HepG2 (cell line): ENCODE measurements around the gene ULK3. TPM values are rescaled to one million over a fixed set of nuclear protein-coding genes. Genes with fewer than 3 reads are reported as not detected.

Experiments
- ETV6 ChIP-seq: sonication (generic); formaldehyde crosslinking; conservative IDR thresholded peaks from 2 replicates; pipeline ENCODE4 v1.4.0; 2020; ENCODE audit warnings: missing genetic modification reagents
- JUN ChIP-seq: sonication (generic); formaldehyde crosslinking; IDR thresholded peaks from 2 replicates; pipeline ENCODE4 v1.4.0; 2020; ENCODE audit warnings: mild to moderate bottlenecking, missing genetic modification reagents
- SMC3 ChIP-seq: IDR thresholded peaks from 2 replicates; pipeline ENCODE4 v1.6.1; 2011; ENCODE audit warnings: low read length, improper control_type of control experiment
- TERF1 ChIP-seq: sonication (generic); formaldehyde crosslinking; IDR thresholded peaks from 2 replicates; pipeline ENCODE4 v1.8.0; 2022; ENCODE audit warnings: mild to moderate bottlenecking, missing genetic modification reagents, moderate library complexity
- ZBTB1 ChIP-seq: sonication (generic); formaldehyde crosslinking; IDR thresholded peaks from 2 replicates; pipeline ENCODE4 v1.4.0; 2020; ENCODE audit warnings: missing genetic modification reagents, borderline replicate concordance
- ZBTB40 ChIP-seq, 2 experiments: fragments of 450-650 bp in 1 of 2; sonication (generic) in 1 of 2; formaldehyde crosslinking in 1 of 2; IDR thresholded peaks; 2 replicates each; pipeline versions ENCODE4 v1.6.1 to v1.8.0; 2016 to 2022; ENCODE audit warnings: antibody characterized with exemption in 1 of 2, mild to moderate bottlenecking in 1 of 2, missing genetic modification reagents in 1 of 2
- ZNF205 ChIP-seq: IDR thresholded peaks from 2 replicates; pipeline ENCODE4 v1.6.1; 2018; ENCODE audit warnings: missing biosample characterization, missing genetic modification reagents
- ZNF317 ChIP-seq: sonication (generic); formaldehyde crosslinking; IDR thresholded peaks from 2 replicates; pipeline ENCODE4 v1.5.0; 2020; ENCODE audit warnings: mild to moderate bottlenecking, missing genetic modification reagents
- polyA plus RNA-seq, 8 experiments: library from polyadenylated mRNA; depleted of rRNA in 3 of 8; stranded (reverse) in 7 of 8; unstranded in 1 of 8; fragments of >200 nt; fragmentation: Illumina TruSeq in 4 of 8; extraction: Trizol in 4 of 8; gene quantifications; 2 replicates each; pipeline versions ENCODE4 v1.2.1 to v1.2.3, GENCODE V29; 2011 to 2016; ENCODE audit warnings: low read depth in 4 of 8, missing spikeins in 1 of 8, mixed read lengths in 1 of 8; ENCODE audit not compliant: insufficient read depth in 1 of 8
- total RNA-seq, 5 experiments: library from RNA; depleted of rRNA; stranded (reverse); fragments of >200 nt; fragmentation: Illumina TruSeq; extraction: Trizol; gene quantifications; 2 replicates each; pipeline ENCODE4 v1.2.3, GENCODE V29; 2016; ENCODE audit warnings: low read depth in 1 of 5

Gene ULK3
- total and polyA plus RNA-seq, 2 of the 13 experiments (the other 11 are each of a cell fraction or from before 2014, with no cell fraction given): 15.2 to 23.7 TPM

GRCh38 chr15:74858369-74858740, 15.4 kb upstream of the ULK3 start (continued):
- TF ChIP-seq ZNF205 (CRISPR knock-in tag) (no peak), ZNF317 (no peak), SMC3 (no peak), JUN (CRISPR knock-in tag) (no peak), ZBTB1 (CRISPR knock-in tag) (no peak), ETV6 (CRISPR knock-in tag) (no peak), ZBTB40 (IDR thresholded peaks at IDR 0.05) (no peak), ZBTB40 (CRISPR knock-in tag; IDR thresholded peaks at IDR 0.05) (no peak), TERF1 (no peak)
